ENCODE measurements around the gene SLC20A1. TPM values are rescaled to one million over a fixed set of nuclear protein-coding genes. Genes with fewer than 3 reads are reported as not detected.

The SLC20A1 gene
- total RNA-seq, 1 donor, result 77.2 TPM

Other genes starting within 250 kb of the SLC20A1 start
- 96.6 TPM for gene RGPD8, start 212.3 kb upstream of the SLC20A1 start, total RNA-seq
- gene TTL, start 163.8 kb upstream of the SLC20A1 start, total RNA-seq, result 11.0 TPM
- gene POLR1B, start 103.5 kb upstream of the SLC20A1 start, total RNA-seq, result 8.2 TPM
- 4.6 TPM for gene CHCHD5, start 61.3 kb upstream of the SLC20A1 start, total RNA-seq
- gene NT5DC4, start 75.1 kb downstream of the SLC20A1 start, total RNA-seq, result not detected
- gene CKAP2L, start 118.7 kb downstream of the SLC20A1 start, total RNA-seq, result 0.21 TPM
- 23.4 TPM for gene IL1A, start 138.6 kb downstream of the SLC20A1 start, total RNA-seq
- gene IL1B, start 190.8 kb downstream of the SLC20A1 start, total RNA-seq, result 3,994 TPM